GM21619 (cell line): ENCODE data around the gene PCSK1.
"Not testable (repeated sequence)": the region's sequence is repeated elsewhere in the genome, so short reads cannot be mapped to it uniquely, and the experiment has no call there.

ENCODE experiments used
- ATAC-seq: cut with Tn5 transposase; IDR thresholded peaks from one replicate; pipeline ENCODE4 v1.9.1; 2021; ENCODE audit not compliant: unreplicated experiment

The PCSK1 gene

DNA sequence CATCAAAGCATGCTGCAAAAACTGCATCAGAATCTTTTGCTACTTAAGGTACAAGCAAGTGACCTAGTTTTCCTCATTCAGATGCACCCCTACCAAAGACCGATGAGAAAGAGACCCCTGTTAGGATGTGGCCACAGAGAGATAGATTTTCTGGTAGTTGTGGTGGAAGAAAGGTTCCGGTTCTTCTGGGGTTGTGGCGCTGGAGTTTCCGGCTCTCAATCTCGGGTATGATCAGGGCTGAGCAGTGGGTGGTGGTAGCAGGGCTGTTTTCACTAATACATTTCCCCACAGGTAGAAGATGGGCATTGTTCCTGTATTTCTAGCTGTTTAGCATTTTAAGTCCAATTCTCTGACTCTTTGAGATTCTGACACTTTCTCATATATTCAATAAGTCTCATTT, 58.4 kb downstream of the PCSK1 start:
- ATAC-seq = no peak

DNA sequence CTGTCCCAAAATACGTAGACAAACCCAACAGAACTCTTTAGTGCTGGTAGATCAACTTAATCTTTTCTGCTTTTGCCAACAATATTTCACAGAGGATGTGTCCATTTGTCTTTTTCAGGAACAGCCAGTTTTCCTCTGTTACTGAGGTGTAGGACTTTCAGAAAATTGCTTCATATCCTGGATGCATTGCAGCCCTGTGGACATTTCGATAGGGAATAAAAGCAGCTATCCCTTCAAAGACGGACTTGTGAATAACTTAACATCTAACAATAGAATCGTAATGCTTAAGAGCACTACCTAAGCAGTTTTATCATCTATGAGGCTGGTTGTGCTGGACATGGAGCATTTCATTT, 59.7 kb downstream of the PCSK1 start:
- no peak for ATAC-seq

DNA sequence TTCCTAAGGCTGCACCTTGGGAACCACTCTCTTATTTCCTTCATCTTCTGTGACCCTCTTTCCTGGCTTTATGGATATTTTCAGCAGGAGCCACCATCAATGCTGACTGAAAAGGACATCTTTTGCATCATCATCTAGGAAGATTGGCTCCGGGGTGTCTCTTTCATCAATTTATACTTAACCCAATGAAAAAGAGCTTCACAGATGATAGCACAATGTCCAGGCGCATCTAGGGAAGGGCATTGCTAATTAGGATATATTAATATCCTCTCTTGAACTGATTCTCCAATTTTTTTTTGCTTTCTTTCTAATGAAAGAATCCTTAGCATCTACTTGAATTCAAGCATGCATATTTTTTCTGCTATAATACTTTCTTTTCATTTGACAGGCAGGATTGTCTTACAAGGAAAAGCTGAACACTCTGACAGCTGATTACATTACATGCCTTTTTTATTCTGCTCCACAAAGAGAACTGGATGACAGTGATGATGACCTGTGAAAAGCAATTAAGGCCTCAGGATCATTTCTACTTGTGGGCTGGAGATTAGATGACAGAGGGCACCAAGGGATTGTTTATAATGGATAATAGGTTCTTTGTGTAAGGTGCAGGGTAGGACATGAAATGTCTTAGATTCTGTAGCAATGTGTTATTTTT, 60.2 kb downstream of the PCSK1 start:
- no peak for ATAC-seq

DNA sequence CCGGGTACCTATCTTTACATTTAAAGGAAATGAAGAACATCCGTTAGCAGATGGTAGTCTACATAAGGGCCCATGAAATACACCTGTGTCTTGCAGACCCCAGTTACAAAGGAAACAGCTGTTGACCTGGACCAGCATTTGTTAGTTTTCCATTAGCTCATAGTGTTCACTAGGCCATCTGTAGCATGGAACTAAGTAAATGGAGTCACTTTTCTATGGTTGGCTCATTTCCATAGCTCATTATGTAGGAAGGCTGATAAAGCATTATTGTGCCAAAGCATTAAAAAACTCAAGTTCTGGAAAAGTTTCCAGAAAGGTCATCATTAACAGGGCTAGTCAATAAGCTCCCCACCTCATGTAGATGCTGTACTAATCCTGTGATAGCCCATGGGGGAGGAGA, 62.1 kb downstream of the PCSK1 start:
- ATAC-seq = no peak

DNA sequence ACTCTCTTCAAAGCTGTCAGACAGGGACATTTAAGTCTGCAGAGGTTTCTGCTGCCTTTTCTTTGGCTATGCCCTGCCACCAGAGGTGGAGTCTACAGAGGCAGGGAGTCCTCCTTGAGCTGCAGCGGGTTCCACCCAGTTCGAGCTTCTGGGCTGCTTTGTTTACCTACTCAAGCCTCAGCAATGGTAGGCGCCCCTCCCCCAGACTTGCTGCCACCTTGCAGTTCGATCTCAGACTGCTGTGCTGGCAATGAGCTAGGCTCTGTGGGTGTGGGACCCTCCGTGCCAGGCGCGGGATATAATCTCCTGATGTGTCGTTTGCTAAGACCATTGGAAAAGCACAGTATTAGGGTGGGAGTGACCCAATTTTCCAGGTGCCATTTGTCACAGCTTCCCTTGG, 65.7 kb downstream of the PCSK1 start:
- not testable (repeated sequence) for ATAC-seq

DNA sequence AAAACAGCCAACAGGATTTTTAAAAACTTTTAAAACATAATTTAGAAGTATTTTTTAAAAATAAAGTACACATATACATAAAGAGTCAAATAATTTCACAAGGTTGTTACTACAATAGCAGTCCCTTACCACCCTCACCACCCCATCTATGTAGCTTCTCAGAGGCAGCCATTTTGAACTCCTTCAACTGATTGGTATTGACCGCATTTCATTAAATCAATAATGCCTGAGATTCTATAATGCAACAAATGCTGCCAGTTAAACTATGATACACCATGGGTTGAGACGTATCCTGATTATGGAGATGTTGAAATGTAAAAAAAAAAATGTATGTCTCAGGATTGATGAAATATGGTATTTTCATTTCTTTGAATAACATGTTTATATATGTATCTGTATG, 78.8 kb downstream of the PCSK1 start:
- no peak for ATAC-seq

DNA sequence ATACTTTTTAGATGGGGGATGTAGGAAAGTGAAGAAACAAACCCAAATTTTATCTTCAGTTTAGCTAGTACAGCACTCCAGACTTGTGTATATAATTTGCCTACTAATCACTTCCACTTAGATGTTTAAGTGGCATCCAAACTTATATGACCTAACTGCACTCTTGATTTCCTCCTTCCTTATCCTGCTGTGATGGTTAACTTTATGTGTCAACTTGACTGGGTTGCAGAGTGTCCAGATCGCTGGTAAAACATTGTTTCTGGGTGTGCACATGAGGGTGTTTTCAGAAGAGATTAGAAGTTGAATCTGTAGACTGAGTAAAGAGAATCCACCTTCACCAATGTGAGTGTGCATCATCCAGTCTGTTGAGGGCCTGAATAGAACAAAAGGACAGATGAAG, 79.8 kb downstream of the PCSK1 start:
- no peak for ATAC-seq

DNA sequence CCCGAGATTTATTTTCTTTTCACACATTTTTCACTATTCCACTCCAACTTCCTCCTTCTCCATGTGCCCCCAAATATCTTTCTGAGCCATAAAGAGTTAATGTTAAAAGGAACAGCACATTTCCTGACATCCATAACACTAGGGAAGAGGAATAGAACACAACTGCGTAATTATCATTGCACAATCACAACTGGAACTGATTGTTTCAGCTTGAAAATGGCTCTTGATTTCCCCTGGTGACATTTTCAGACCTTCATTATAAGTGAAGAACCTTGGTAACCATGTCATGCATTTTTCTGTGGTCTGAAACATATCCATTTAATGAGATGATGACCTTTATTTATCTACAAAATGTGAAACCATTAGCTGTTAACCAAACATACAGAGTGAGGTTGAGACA, 82.4 kb downstream of the PCSK1 start:
- no peak for ATAC-seq

DNA sequence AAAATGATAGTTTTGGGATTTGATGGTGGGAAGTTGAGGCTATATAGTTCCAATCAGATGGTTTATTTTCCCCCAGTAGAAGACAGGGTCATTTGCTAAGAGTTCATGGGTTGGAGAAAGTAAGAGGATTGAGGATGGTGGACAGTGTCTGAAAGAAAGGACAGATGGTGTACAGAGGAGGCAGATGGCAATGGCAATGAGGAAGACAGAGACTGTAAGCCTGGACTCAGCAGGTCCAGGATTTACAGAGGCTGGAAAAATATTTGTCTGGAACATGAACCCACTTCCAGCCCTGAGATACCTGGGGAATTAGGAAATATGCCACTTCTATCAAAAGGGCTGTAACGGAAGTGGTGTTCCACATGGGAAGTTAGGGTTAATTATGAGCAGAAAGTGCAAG, 84.5 kb downstream of the PCSK1 start:
- ATAC-seq = no peak

DNA sequence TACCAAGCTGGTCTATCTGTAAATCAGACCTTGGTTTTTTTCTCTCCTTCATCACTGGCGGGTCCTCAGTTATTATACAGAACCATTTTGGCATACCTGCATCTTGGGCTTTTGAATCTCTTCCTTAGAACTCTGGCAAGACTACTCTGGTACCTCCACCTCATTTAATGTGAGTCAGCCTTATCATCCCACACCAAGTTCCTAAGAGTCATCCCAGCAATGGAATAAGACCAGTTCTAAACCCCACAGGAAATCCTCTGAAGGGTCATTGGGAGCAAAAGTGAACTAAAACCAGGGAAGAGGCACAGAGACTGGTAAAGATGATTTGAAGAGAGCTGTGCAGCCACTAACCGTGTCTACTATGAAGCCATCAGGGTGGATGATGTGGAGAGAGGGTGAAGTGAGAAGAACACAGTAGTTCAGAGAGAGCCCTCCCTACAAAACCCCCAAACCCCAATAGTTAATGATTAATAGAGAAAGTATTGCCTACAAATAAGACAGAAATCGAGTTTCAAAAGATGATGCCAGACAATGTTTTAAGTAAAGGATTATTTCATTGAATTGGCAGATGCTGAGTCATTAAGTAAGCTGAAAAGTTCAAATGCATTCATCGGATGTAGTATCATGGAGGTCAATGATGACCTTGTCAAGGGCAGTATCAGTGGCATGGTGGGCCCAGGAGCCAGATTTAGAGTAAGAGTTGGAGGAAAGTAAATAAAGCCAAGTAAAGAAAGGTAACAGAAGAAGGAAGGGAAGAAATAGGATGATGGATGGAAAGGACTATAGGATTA, 85.4 kb downstream of the PCSK1 start:
- no peak for ATAC-seq

DNA sequence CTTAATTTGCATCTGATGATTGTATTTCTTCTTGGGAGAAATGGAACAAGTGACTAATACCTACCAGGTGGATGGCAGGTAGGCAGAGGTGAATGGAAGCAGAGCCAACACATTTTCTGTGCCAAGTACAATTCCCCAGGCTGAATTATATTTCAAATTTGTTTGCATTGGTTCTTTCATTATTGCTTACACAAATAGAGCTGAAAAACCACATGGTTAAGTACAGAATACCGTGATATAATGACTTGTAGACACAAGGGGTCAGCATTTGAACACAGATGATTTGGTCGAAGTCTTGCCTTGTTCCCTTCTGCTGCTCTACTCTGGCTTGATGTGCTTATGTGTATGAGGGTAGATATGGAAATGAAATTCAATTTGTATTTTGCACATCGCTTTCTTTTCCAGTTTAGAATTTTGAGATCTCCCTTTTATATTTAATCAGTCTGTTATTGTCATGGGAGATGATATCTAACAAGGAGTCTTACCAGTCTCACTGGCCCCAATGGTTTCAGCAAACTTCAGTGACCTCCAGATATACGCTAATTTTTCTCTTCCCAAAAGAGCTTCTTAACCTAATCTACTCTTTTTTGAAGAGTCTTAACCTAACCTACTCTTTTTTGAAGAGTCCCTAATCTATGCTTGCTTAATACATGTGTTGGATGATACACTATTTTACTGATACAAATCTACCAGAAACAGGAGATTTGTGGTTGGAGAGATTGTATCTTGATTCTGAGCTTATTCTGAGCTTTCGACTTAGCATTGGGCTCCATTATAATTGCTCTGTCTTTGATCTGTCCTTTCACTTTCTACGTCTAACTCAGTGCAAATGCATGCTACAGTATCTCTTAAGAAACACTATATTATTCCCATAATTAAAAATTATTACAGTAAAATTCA, 88.1 kb downstream of the PCSK1 start:
- ATAC-seq = peak; percentile 93

DNA sequence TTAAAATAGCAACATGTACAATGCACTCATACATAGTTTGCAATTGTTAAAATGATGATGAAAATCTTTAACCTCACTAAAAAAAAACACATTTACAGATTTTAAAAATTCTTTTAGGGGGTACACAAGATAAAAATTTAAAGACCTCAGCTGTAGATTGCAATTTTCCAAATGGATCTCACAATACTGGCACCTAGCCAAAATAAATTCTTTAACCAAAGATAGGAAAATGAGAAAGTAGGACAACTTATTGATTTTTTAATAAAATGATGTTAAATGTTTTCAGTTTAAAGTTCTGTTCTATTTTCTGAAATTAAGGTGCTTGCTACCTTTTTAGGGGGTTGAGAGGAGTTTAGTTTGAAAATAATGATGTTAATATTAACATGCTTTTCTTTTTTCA, 90.0 kb downstream of the PCSK1 start:
- ATAC-seq = no peak

DNA sequence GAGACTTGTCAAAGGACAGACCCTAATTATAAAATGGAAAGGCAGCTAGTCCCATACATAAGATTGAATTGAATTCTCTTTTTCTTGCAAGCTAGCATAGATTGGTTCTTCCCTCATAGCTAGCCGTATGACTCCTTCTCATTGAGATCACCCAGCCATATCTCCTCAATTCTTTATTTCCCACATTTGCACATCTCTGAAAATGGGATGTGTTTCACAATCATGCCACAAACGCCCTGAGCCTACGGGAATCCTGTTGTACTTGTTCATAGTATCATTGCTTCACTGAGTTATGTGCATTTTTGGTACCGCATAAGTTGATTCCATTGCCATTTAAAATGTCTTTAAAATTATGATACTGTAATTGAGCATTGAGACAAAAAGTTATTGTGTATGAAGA, 90.5 kb downstream of the PCSK1 start:
- ATAC-seq = no peak
